ENCODE data around the gene UNC5A. TPM values are rescaled to one million over a fixed set of nuclear protein-coding genes. Genes with fewer than 3 reads are reported as not detected.

Gene UNC5A
- total and polyA plus RNA-seq, 9 of the 15 experiments (the other 6 are each of a cell fraction or from before 2014, with no cell fraction given): not detected

GRCh38 chr5:176832162-176832561 lies 21.8 kb downstream of the UNC5A start:
- Histone ChIP-seq H2AFZ (ENCODE audit: low read depth, low read length) (no peak overlapping the region), H3K9ac (ENCODE audit: insufficient read depth in 1 of 2, low read depth in 2 of 2, low read length in 2 of 2) (no peak overlapping the region), H3K36me3 (ENCODE audit: control insufficient read depth, insufficient read depth, low read length) (no peaks in the 10 kb centered on the region), H3K9me1 (ENCODE audit: control insufficient read depth, insufficient read depth, low read length) (peaks cover 3% of the 10 kb centered on the region), H3K4me3 (no peak overlapping the region), H3K79me2 (ENCODE audit: control insufficient read depth, insufficient read depth, low read length) (no peaks in the 10 kb centered on the region), H3K9me3 (replicated peaks; ENCODE audit: control insufficient read depth, insufficient read depth, low read depth, low read length) (no peaks in the 10 kb centered on the region), H3K4me1 (replicated peaks in 1 of 2; ENCODE audit: control insufficient read depth in 2 of 2, insufficient read depth in 2 of 2, low read length in 2 of 2) (no peaks in the 10 kb centered on the region; a peak in 2 of 5 replicates), H4K20me1 (replicated peaks; ENCODE audit: control insufficient read depth, insufficient read depth, low read length) (0 out of 2 replicates have a peak, but pooled peaks cover 12% of the 10 kb centered on the region), H3K4me2 (ENCODE audit: insufficient read depth, low read length) (no peak overlapping the region), H3K27ac (ENCODE audit: extremely low read depth, low read depth, low read length) (no peak overlapping the region), H3K27me3 (ENCODE audit: control insufficient read depth in 2 of 2, insufficient read depth in 2 of 2, low read length in 2 of 2) (peaks cover 4 to 31% of the 10 kb centered on the region in 2 experiments; a peak in 3 of 5 replicates)
- TF ChIP-seq NR2C1 (IDR thresholded peaks at IDR 0.05): no peak
- no peak for TF ChIP-seq NR2C1 (tag; IDR thresholded peaks at IDR 0.05)
- no peak for TF ChIP-seq RFX5 (IDR thresholded peaks at IDR 0.05; ENCODE audit: low read depth, low read length)
- TF ChIP-seq E4F1 (CRISPR knock-in tag; IDR thresholded peaks at IDR 0.05; ENCODE audit: borderline replicate concordance): no peak
- no peak for TF ChIP-seq SP2 (IDR thresholded peaks at IDR 0.05; ENCODE audit: extremely low read depth, low read depth, low read length, poor library complexity, severe bottlenecking)
- no peak for TF ChIP-seq SREBF2 (CRISPR knock-in tag; IDR thresholded peaks at IDR 0.05)
- no peak for TF ChIP-seq E2F6 (IDR thresholded peaks at IDR 0.05; ENCODE audit: borderline replicate concordance in 1 of 2, extremely low read depth in 1 of 2, insufficient read depth in 1 of 2, insufficient read length in 1 of 2, low read depth in 1 of 2, low read length in 1 of 2, poor library complexity in 1 of 2, severe bottlenecking in 1 of 2)
- no peak for TF ChIP-seq KHSRP (IDR thresholded peaks at IDR 0.05)
- no peak for TF ChIP-seq HDAC3 (IDR thresholded peaks at IDR 0.05; ENCODE audit: borderline replicate concordance, partially characterized antibody)
- FAIRE-seq: no peak
- CTCF ChIA-PET (ENCODE audit: low intra/inter-chr PET ratio): no interaction called here
- in situ Hi-C loops (cut with MboI) (no loop called here), intact Hi-C loops (cut with micrococcal nuclease) (no loop called here)
- POLR2A ChIA-PET: interaction anchor here (0.6 kb wide), 1 partner anchor 9 kb away, joined by 3 read pairs; no protein-coding TSS in a partner anchor
- BruUV-seq (replicated peaks): no TSS peak
- ATAC-seq: no peak
- DNase-seq (ENCODE audit: extremely low read depth in 1 of 4, low spot score in 3 of 4): no peak
- 2% methylated on average over 6 of the region's 6 CpGs for WGBS (ENCODE audit: insufficient coverage, low coverage, missing lambda C conversion rate)
